ENCODE results near the gene NFE2L3.
"Not testable (repeated sequence)": the region's sequence is repeated elsewhere in the genome, so short reads cannot be mapped to it uniquely, and the experiment has no call there.

Gene NFE2L3

GRCh38 chr7:26160896-26161295, 8.9 kb downstream of the NFE2L3 start:
- no peak for TF ChIP-seq TOX (CRISPR knock-in tag; IDR thresholded peaks at IDR 0.05; ENCODE audit: borderline replicate concordance)
- TF ChIP-seq, protein P1, sequence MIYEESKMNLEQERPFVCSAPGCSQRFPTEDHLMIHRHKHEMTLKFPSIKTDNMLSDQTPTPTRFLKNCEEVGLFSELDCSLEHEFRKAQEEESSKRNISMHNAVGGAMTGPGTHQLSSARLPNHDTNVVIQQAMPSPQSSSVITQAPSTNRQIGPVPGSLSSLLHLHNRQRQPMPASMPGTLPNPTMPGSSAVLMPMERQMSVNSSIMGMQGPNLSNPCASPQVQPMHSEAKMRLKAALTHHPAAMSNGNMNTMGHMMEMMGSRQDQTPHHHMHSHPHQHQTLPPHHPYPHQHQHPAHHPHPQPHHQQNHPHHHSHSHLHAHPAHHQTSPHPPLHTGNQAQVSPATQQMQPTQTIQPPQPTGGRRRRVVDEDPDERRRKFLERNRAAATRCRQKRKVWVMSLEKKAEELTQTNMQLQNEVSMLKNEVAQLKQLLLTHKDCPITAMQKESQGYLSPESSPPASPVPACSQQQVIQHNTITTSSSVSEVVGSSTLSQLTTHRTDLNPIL (CRISPR knock-in tag; IDR thresholded peaks at IDR 0.05; ENCODE audit: low read depth), result no peak
- no peak for TF ChIP-seq CSDC2 (CRISPR knock-in tag; IDR thresholded peaks at IDR 0.05)
- TF ChIP-seq, protein P2, sequence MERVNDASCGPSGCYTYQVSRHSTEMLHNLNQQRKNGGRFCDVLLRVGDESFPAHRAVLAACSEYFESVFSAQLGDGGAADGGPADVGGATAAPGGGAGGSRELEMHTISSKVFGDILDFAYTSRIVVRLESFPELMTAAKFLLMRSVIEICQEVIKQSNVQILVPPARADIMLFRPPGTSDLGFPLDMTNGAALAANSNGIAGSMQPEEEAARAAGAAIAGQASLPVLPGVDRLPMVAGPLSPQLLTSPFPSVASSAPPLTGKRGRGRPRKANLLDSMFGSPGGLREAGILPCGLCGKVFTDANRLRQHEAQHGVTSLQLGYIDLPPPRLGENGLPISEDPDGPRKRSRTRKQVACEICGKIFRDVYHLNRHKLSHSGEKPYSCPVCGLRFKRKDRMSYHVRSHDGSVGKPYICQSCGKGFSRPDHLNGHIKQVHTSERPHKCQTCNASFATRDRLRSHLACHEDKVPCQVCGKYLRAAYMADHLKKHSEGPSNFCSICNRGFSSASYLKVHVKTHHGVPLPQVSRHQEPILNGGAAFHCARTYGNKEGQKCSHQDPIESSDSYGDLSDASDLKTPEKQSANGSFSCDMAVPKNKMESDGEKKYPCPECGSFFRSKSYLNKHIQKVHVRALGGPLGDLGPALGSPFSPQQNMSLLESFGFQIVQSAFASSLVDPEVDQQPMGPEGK (CRISPR knock-in tag; IDR thresholded peaks at IDR 0.05; ENCODE audit: borderline replicate concordance), result no peak
- TF ChIP-seq ZC3H10 (CRISPR knock-in tag; IDR thresholded peaks at IDR 0.05), result no peak
- ATAC-seq, result no peak

DNA sequence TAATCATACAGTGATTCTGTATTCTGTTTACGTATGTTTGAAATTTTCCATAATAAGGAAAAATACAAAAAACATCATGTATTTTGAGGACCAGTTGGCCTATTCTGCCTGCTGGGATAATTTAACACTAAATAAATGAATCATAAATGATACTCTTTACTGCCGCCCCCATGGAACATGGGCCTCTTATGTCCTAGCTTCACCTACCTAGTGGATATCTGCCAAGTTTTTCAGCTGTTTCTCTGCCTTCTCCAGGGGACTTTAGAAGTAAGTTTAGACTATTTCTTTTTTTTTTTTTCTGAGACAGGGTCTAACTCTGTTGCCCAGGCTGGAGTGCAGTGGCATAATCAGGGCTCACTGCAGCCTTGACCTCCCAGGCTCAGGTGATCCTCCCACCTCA, 10.4 kb downstream of the NFE2L3 start:
- no peak for TF ChIP-seq SNAI2 (CRISPR knock-in tag; IDR thresholded peaks at IDR 0.05)
- no peak for TF ChIP-seq ARNTL (CRISPR knock-in tag; IDR thresholded peaks at IDR 0.05; ENCODE audit: borderline replicate concordance, low read depth)
- TF ChIP-seq CSRNP3 (CRISPR knock-in tag; IDR thresholded peaks at IDR 0.05), result no peak
- no peak for TF ChIP-seq RARB (CRISPR knock-in tag; IDR thresholded peaks at IDR 0.05)
- no peak for TF ChIP-seq ZNF565 (CRISPR knock-in tag; conservative IDR thresholded peaks at IDR 0.05; ENCODE audit: low read depth)
- no peak for TF ChIP-seq ZFP30 (CRISPR knock-in tag; IDR thresholded peaks at IDR 0.05)
- no peak for TF ChIP-seq ESRRG (CRISPR knock-in tag; IDR thresholded peaks at IDR 0.05)
- TF ChIP-seq, protein P3, sequence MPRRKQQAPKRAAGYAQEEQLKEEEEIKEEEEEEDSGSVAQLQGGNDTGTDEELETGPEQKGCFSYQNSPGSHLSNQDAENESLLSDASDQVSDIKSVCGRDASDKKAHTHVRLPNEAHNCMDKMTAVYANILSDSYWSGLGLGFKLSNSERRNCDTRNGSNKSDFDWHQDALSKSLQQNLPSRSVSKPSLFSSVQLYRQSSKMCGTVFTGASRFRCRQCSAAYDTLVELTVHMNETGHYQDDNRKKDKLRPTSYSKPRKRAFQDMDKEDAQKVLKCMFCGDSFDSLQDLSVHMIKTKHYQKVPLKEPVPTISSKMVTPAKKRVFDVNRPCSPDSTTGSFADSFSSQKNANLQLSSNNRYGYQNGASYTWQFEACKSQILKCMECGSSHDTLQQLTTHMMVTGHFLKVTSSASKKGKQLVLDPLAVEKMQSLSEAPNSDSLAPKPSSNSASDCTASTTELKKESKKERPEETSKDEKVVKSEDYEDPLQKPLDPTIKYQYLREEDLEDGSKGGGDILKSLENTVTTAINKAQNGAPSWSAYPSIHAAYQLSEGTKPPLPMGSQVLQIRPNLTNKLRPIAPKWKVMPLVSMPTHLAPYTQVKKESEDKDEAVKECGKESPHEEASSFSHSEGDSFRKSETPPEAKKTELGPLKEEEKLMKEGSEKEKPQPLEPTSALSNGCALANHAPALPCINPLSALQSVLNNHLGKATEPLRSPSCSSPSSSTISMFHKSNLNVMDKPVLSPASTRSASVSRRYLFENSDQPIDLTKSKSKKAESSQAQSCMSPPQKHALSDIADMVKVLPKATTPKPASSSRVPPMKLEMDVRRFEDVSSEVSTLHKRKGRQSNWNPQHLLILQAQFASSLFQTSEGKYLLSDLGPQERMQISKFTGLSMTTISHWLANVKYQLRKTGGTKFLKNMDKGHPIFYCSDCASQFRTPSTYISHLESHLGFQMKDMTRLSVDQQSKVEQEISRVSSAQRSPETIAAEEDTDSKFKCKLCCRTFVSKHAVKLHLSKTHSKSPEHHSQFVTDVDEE (CRISPR knock-in tag; IDR thresholded peaks at IDR 0.05), result no peak
- no peak for TF ChIP-seq ZNF8 (CRISPR knock-in tag; IDR thresholded peaks at IDR 0.05)
- no peak for TF ChIP-seq ZFP3 (CRISPR knock-in tag; IDR thresholded peaks at IDR 0.05)
- no peak for TF ChIP-seq BACH2 (CRISPR knock-in tag; IDR thresholded peaks at IDR 0.05; ENCODE audit: borderline replicate concordance)
- ATAC-seq, result no peak

- ATAC-seq, result not testable (repeated sequence)
- peak; percentile 26; the same call in 1 of the 2 replicates for TF ChIP-seq ZNF8 (CRISPR knock-in tag; IDR thresholded peaks at IDR 0.05)
These were observed 11.8 kb downstream of the NFE2L3 start for GRCh38 chr7:26163804-26164203.

DNA sequence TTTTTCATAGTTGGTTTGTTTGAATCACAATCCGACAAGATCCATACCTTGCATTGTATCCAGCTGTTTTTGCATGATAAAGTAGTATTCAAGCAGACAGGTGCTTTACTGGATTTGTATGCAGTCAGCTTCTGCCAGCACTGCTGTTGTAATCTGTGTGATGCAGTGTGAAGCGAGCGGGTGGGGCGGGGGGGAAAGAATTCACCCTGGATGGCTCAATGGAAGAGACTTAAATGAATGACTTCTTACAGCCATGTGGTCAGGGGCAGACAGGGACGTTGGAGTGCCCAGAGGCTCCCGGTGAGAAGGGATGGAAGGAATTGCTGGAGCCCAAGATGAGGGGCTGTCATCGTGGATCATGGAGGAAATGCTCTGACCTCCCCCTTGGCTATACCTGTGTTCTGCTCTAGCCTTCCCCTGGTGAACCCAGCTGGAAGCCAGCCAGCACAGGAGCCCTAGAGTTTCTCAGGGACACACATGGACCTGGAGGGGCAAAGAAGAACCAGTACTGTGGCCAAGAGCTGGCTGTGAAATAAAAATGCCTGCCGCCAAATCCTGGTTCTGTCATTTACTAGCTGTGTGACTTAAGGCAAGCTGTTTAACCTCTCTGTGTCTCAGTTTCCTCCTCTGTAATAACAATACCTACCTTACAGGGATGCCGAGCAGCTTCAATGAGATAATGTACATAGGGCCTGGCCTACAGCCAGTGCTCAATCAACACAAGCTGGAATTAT, 14.1 kb downstream of the NFE2L3 start:
- no peak for TF ChIP-seq ZNF70 (CRISPR knock-in tag; IDR thresholded peaks at IDR 0.05)
- no peak for TF ChIP-seq ARNTL (CRISPR knock-in tag; IDR thresholded peaks at IDR 0.05; ENCODE audit: borderline replicate concordance, low read depth)
- no peak for TF ChIP-seq BACH2 (CRISPR knock-in tag; IDR thresholded peaks at IDR 0.05; ENCODE audit: borderline replicate concordance)
- no peak for TF ChIP-seq ZNF565 (CRISPR knock-in tag; conservative IDR thresholded peaks at IDR 0.05; ENCODE audit: low read depth)
- TF ChIP-seq RARB (CRISPR knock-in tag; IDR thresholded peaks at IDR 0.05), result no peak
- no peak for TF ChIP-seq TOX (CRISPR knock-in tag; IDR thresholded peaks at IDR 0.05; ENCODE audit: borderline replicate concordance)
- no peak for TF ChIP-seq ZC3H10 (CRISPR knock-in tag; IDR thresholded peaks at IDR 0.05)
- TF ChIP-seq, protein P2 (CRISPR knock-in tag; IDR thresholded peaks at IDR 0.05; ENCODE audit: borderline replicate concordance), result no peak
- TF ChIP-seq, protein P1 (CRISPR knock-in tag; IDR thresholded peaks at IDR 0.05; ENCODE audit: low read depth), result no peak
- no peak for ATAC-seq

All from SK-N-SH treated with all-trans-retinoic acid at 6 μM for 48 hours (cell line).